Measurements from ENCODE around the gene CCDC82.
A peak's percentile ranks its signal among the peaks of the same experiment; 100 is the strongest.

CCDC82 gene

DNA sequence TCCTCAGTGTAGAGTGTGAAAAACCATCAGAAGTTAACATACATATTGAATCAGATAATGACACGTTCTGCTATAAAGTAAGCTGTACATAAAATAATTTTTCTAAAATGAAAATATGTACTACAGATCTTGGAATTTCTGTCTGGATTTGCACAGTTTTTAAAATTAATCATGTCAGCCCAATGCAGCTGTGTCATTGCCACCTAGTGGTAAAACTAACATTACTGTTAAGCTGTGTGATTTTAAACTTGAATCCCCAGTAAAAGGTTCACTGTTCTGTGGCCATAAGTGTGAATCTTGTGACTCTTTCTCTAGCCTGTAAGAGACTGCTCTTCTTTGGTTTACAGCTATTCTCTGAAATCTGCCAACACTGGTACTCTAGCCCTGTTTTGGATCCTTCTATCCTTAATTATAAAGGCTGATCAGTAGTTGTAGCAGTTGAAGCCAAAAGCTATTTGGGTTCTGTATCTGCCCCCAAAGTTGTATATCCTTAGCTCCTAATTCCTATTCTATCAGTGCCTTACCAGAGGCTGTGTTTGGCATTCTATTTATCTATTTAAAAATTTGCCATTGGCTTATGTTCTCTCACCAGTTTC lies 4.1 kb upstream of the CCDC82 start:
- Histone ChIP-seq H3K4me1 (ENCODE audit: control insufficient read depth, low read length) (peaks cover 16% of the 10 kb centered on the region), H3K9me3 (ENCODE audit: control insufficient read depth, insufficient read depth, low read length) (no peaks in the 10 kb centered on the region), H3K4me2 (ENCODE audit: low read length) (0 out of 2 replicates have a peak overlapping the region, but pooled peaks have one; percentile 17), H3K4me3 (ENCODE audit: low read length) (no peak overlapping the region), H3K36me3 (ENCODE audit: control insufficient read depth, low read length) (peaks cover 11% of the 10 kb centered on the region), H3K27me3 (ENCODE audit: control insufficient read depth, low read length) (no peaks in the 10 kb centered on the region), H4K20me1 (ENCODE audit: control insufficient read depth, insufficient read depth, low read depth, low read length) (no peaks in the 10 kb centered on the region), H3F3A (ENCODE audit: control insufficient read depth, insufficient read depth) (0 out of 2 replicates have a peak, but pooled peaks cover 3% of the 10 kb centered on the region), H3K27ac (ENCODE audit: low read depth, low read length) (no peak overlapping the region), H3K9me2 (replicated peaks; ENCODE audit: control insufficient read depth, low read length) (no peaks in the 10 kb centered on the region), H3K79me2 (ENCODE audit: control insufficient read depth, low read length) (peaks cover 32% of the 10 kb centered on the region)
- no peak for TF ChIP-seq EZH2phosphoT487 (IDR thresholded peaks at IDR 0.05; ENCODE audit: borderline replicate concordance, low read length)
- TF ChIP-seq, protein P1, sequence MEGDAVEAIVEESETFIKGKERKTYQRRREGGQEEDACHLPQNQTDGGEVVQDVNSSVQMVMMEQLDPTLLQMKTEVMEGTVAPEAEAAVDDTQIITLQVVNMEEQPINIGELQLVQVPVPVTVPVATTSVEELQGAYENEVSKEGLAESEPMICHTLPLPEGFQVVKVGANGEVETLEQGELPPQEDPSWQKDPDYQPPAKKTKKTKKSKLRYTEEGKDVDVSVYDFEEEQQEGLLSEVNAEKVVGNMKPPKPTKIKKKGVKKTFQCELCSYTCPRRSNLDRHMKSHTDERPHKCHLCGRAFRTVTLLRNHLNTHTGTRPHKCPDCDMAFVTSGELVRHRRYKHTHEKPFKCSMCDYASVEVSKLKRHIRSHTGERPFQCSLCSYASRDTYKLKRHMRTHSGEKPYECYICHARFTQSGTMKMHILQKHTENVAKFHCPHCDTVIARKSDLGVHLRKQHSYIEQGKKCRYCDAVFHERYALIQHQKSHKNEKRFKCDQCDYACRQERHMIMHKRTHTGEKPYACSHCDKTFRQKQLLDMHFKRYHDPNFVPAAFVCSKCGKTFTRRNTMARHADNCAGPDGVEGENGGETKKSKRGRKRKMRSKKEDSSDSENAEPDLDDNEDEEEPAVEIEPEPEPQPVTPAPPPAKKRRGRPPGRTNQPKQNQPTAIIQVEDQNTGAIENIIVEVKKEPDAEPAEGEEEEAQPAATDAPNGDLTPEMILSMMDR (IDR thresholded peaks at IDR 0.05; ENCODE audit: low read depth, low read length, poor library complexity, severe bottlenecking): peak; percentile 70

DNA sequence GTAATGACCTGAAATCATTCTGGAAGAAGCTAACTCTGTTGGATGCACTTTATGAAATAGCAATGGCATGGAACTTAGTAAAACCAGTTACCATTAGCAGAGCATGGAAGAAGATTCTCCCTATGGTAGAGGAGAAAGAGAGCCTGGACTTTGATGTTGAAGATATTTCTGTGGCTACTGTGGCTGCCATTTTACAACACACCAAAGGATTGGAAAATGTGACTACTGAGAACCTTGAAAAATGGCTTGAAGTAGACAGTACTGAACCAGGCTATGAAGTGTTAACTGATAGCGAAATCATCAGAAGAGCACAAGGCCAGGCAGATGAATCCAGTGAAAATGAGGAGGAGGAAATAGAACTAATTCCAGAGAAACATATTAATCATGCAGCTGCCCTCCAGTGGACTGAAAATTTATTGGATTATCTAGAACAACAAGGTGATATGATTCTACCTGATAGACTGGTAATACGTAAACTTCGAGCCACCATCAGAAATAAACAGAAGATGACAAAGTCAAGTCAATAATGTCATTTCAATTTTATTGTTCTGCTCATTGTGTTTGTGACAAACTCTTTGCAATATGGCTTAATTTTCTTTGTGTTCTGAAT lies 2.1 kb upstream of the CCDC82 start:
- Histone ChIP-seq H3K36me3 (ENCODE audit: control insufficient read depth, low read length) (peaks cover 22% of the 10 kb centered on the region), H3K9me2 (replicated peaks; ENCODE audit: control insufficient read depth, low read length) (no peaks in the 10 kb centered on the region), H3K27me3 (ENCODE audit: control insufficient read depth, low read length) (no peaks in the 10 kb centered on the region), H4K20me1 (ENCODE audit: control insufficient read depth, insufficient read depth, low read depth, low read length) (no peaks in the 10 kb centered on the region), H3K9me3 (ENCODE audit: control insufficient read depth, insufficient read depth, low read length) (no peaks in the 10 kb centered on the region), H3K4me2 (ENCODE audit: low read length) (0 out of 2 replicates have a peak overlapping the region, but pooled peaks have one; percentile 84), H3K4me3 (ENCODE audit: low read length) (0 out of 2 replicates have a peak overlapping the region, but pooled peaks have one; percentile 85), H3K79me2 (ENCODE audit: control insufficient read depth, low read length) (peaks cover 50% of the 10 kb centered on the region), H3K27ac (ENCODE audit: low read depth, low read length) (no peak overlapping the region), H3K4me1 (ENCODE audit: control insufficient read depth, low read length) (peaks cover 28% of the 10 kb centered on the region), H3F3A (ENCODE audit: control insufficient read depth, insufficient read depth) (0 out of 2 replicates have a peak, but pooled peaks cover 3% of the 10 kb centered on the region)
- no peak for TF ChIP-seq EZH2phosphoT487 (IDR thresholded peaks at IDR 0.05; ENCODE audit: borderline replicate concordance, low read length)
- TF ChIP-seq, protein P1 (IDR thresholded peaks at IDR 0.05; ENCODE audit: low read depth, low read length, poor library complexity, severe bottlenecking): peak; percentile 25

DNA sequence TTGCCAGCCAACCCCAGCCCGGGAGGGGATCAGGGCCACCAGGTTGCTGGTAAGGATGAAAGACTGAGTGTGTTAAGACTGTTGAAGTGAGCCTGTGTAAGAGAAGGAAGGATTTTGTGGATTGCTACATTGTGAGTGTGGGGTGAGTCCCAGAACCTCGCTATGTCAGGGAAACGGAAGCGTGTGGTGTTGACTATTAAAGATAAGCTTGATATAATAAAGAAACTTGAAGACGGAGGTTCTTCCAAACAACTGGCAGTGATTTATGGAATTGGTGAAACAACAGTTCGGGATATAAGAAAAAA lies 728 bp upstream of the CCDC82 start:
- Histone ChIP-seq H3F3A (ENCODE audit: control insufficient read depth, insufficient read depth) (0 out of 2 replicates have a peak, but pooled peaks cover 3% of the 10 kb centered on the region), H3K4me1 (ENCODE audit: control insufficient read depth, low read length) (peaks cover 28% of the 10 kb centered on the region), H3K4me3 (ENCODE audit: low read length) (peak overlapping the region; percentile 85), H3K4me2 (ENCODE audit: low read length) (peak overlapping the region; percentile 84), H3K27ac (ENCODE audit: low read depth, low read length) (no peak overlapping the region), H3K9me2 (replicated peaks; ENCODE audit: control insufficient read depth, low read length) (no peaks in the 10 kb centered on the region), H4K20me1 (ENCODE audit: control insufficient read depth, insufficient read depth, low read depth, low read length) (no peaks in the 10 kb centered on the region), H3K79me2 (ENCODE audit: control insufficient read depth, low read length) (peaks cover 50% of the 10 kb centered on the region), H3K27me3 (ENCODE audit: control insufficient read depth, low read length) (no peaks in the 10 kb centered on the region), H3K9me3 (ENCODE audit: control insufficient read depth, insufficient read depth, low read length) (no peaks in the 10 kb centered on the region), H3K36me3 (ENCODE audit: control insufficient read depth, low read length) (peaks cover 26% of the 10 kb centered on the region)
- TF ChIP-seq EZH2phosphoT487 (IDR thresholded peaks at IDR 0.05; ENCODE audit: borderline replicate concordance, low read length): no peak

All from DOHH2 (cell line).